Ovary (tissue), 9 donors: Measurements from ENCODE around the gene MMP3. TPM values are rescaled to one million over a fixed set of nuclear protein-coding genes. Genes with fewer than 3 reads are reported as not detected.

Experiments
- DNase-seq, 5 donors: peaks; one replicate each; pipeline ENCODE4 v3.0.0-alpha.2; 2019 to 2020
- H3K27ac ChIP-seq, 2 donors: fragments of 200-600 bp; one replicate each; pipeline versions ENCODE4 v1.5.1 to v1.8.0; 2019 to 2022
- H3K27me3 ChIP-seq: fragments of 200-600 bp; one replicate; pipeline ENCODE4 v1.8.0; 2022
- H3K36me3 ChIP-seq: fragments of 200-600 bp; sonication (generic); one replicate; pipeline ENCODE4 v1.5.1; 2019
- H3K4me1 ChIP-seq: one replicate; pipeline ENCODE4 v1.8.1; 2013; ENCODE audit warnings: mild to moderate bottlenecking, moderate library complexity; ENCODE audit not compliant: insufficient read depth
- H3K4me3 ChIP-seq: fragments of 200-600 bp; sonication (generic); one replicate; pipeline ENCODE4 v1.5.1; 2017
- H3K9me3 ChIP-seq, 2 donors: fragments of 200-600 bp in 1 of 2; sonication (generic) in 1 of 2; one replicate each; pipeline versions ENCODE4 v1.5.1 to v1.8.1; 2013 to 2019; ENCODE audit warnings: mild to moderate bottlenecking in 1 of 2, moderate library complexity in 1 of 2
- CTCF ChIP-seq, 3 donors: fragments of 450-650 bp in 2 of 3; fragments of 200-600 bp in 1 of 3; IDR thresholded peaks; one replicate each; pipeline versions ENCODE4 v1.5.1 to v1.8.0; 2016 to 2022; ENCODE audit warnings: antibody characterized with exemption in 3 of 3, mild to moderate bottlenecking in 1 of 3
- EP300 ChIP-seq: sonication (generic); formaldehyde crosslinking; IDR thresholded peaks from one replicate; pipeline ENCODE4 v1.6.1; 2017; ENCODE audit warnings: antibody characterized with exemption
- POLR2A ChIP-seq: fragments of 450-650 bp; IDR thresholded peaks from one replicate; pipeline ENCODE4 v1.6.1; 2017; ENCODE audit warnings: antibody characterized with exemption, mild to moderate bottlenecking, moderate library complexity
- WGBS, 3 donors: extraction: QIAGEN DNeasy Blood & Tissue Kit in 1 of 3; methylation state at CpG; one replicate each; pipeline versions ENCODE4 v1.1.5 to v1.1.7; 2013 to 2017; 5-methylcytosine and 5-hydroxymethylcytosine counted together
- intact Hi-C, 4 donors: fragments of 100-400 bp; cut with DNase I; formaldehyde crosslinking; loops; one replicate each; pipeline versions ENCODE4 v1.11.0 to v1.15.1; 2022 to 2023
- polyA plus RNA-seq, 2 donors: library from polyadenylated mRNA; stranded (reverse); fragments of 200-250 nt in 1 of 2; fragments of 350-450 nt in 1 of 2; fragmentation: Illumina TruSeq in 1 of 2; extraction: RNeasy Lipid Tissue Mini Kit (QIAGEN cat#74804) in 1 of 2; gene quantifications; one replicate each; pipeline ENCODE4 v1.2.3, GENCODE V29; 2013 to 2014
- total RNA-seq, 7 donors: library from RNA; depleted of rRNA in 2 of 7; stranded (reverse); fragments of >200 nt in 2 of 7; fragmentation: NEBNext Ultra II Directional in 3 of 7; extraction: Animal tissue kit (Norgen Biotek cat#: 25700) in 3 of 7; gene quantifications; one replicate each; pipeline versions ENCODE4 v1.1.0 to v1.2.4, GENCODE V29; 2016 to 2023
- donor health status: DM: no; HTN: no; CAD: no; lungs with moderate emphysema.
- donor health status: DM: no; HTN: no; CAD: no.
- donor health status: Bipolar disorder and iron deficiency.
- donor health status: DM: yes; HTN: yes; CAD: no.
- donor health status: DM: no; HTN: no; CAD: no.
- donor health status: DM: yes; HTN: yes; CAD: no.

MMP3 gene
- total and polyA plus RNA-seq, 9 donors: 0.04 to 0.37 (median 0.35) TPM; not detected in 6

GRCh38 chr11:102833731-102834130 is 9.7 kb downstream of the MMP3 start:
- Histone ChIP-seq H3K9me3 (no peaks in the 10 kb centered on the region), H3K27ac (no peak overlapping the region), H3K4me3 (no peak overlapping the region), H3K36me3 (no peaks in the 10 kb centered on the region), H3K27me3 (no peaks in the 10 kb centered on the region), H3K4me1 (no peaks in the 10 kb centered on the region)
- 82 to 92% (median 86%) methylated on average over 2 of the region's 2 CpGs for WGBS, 3 donors
- no peak for TF ChIP-seq POLR2A
- no peak for DNase-seq
- intact Hi-C loops: no loop called here

- no peaks in the 10 kb centered on the region for H3K9me3 ChIP-seq
- intact Hi-C loops: no loop called here
- H3K4me1 ChIP-seq: no peaks in the 10 kb centered on the region
- TF ChIP-seq EP300: no peak
- no peak for TF ChIP-seq CTCF (IDR thresholded peaks at IDR 0.05)
- no peak for TF ChIP-seq POLR2A
- no peaks in the 10 kb centered on the region for H3K27me3 ChIP-seq
- WGBS, 3 donors: 87 to 91% (median 89%) methylated on average over 7 of the region's 7 CpGs
- no peaks in the 10 kb centered on the region for H3K36me3 ChIP-seq
- H3K27ac ChIP-seq: no peak overlapping the region
- DNase-seq: no peak
- no peak overlapping the region for H3K4me3 ChIP-seq
Observed at GRCh38 chr11:102832612-102833011, 10.8 kb downstream of the MMP3 start.

GRCh38 chr11:102831489-102832440 is 11.6 kb downstream of the MMP3 start:
- no peak overlapping the region for H3K4me3 ChIP-seq
- WGBS, 3 donors: 38 to 49% (median 48%) methylated on average over 38 of the region's 38 CpGs
- no peaks in the 10 kb centered on the region for H3K36me3 ChIP-seq
- H3K9me3 ChIP-seq: no peaks in the 10 kb centered on the region
- DNase-seq: no peak
- no peaks in the 10 kb centered on the region for H3K4me1 ChIP-seq
- TF ChIP-seq CTCF (IDR thresholded peaks at IDR 0.05) (no peak), EP300 (no peak), POLR2A (no peak)
- H3K27ac ChIP-seq: no peak overlapping the region
- no peaks in the 10 kb centered on the region for H3K27me3 ChIP-seq
- intact Hi-C loops: no loop called here

GRCh38 chr11:102831128-102831488 is 12.3 kb downstream of the MMP3 start:
- Histone ChIP-seq H3K36me3 (no peaks in the 10 kb centered on the region), H3K9me3 (no peaks in the 10 kb centered on the region), H3K4me1 (no peaks in the 10 kb centered on the region), H3K27ac (no peak overlapping the region), H3K4me3 (no peak overlapping the region), H3K27me3 (no peaks in the 10 kb centered on the region)
- 54 to 70% (median 64%) methylated on average over 2 of the region's 2 CpGs for WGBS, 3 donors
- no peak for TF ChIP-seq POLR2A
- no peak for TF ChIP-seq EP300
- intact Hi-C loops: no loop called here
- DNase-seq: no peak

- Histone ChIP-seq H3K27ac (no peak overlapping the region), H3K4me3 (no peak overlapping the region), H3K4me1 (no peaks in the 10 kb centered on the region), H3K36me3 (no peaks in the 10 kb centered on the region), H3K9me3 (no peaks in the 10 kb centered on the region), H3K27me3 (no peaks in the 10 kb centered on the region)
- TF ChIP-seq CTCF (IDR thresholded peaks at IDR 0.05) (no peak), POLR2A (no peak), EP300 (no peak)
- intact Hi-C loops: no loop called here
- WGBS, 3 donors: 60 to 71% (median 62%) methylated on average over 5 of the region's 5 CpGs
- DNase-seq: no peak
Observed at GRCh38 chr11:102830001-102830727, 13.2 kb downstream of the MMP3 start.
